NCI-H1092 (cell line): ENCODE data around the gene MAP1LC3B.

Experiments
- DNase-seq: peaks from one replicate; lab custom pipeline; 2025; lab: John Stamatoyannopoulos, UW

Gene MAP1LC3B

GRCh38 chr16:87432330-87432915 lies 40.3 kb downstream of the MAP1LC3B start:
- DNase-seq = no peak

DNA sequence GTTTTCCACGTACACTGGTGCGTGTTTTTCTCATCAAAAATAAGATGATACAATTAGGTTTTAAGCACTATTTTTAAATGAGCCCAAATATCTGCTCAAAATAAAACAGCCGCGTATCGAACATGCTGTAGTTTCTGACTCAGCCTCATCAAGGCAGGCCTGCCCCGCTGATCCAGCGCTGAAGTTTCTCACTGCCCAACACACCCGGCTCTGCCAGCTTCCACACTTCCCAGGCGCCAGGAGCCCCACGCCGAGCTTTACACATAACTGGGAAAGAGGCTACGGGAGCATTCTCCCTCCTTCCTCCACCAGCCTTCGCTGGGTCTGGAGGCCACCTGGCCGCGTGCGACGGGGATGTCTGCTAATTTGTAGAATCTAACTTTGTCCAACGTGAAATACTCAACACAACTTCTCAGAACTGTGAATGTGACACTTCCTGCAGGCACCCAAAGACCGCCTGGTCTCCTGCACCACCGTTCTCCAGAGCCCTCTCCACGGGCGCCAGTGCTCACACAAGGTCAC lies 42.1 kb downstream of the MAP1LC3B start:
- no peak for DNase-seq

DNA sequence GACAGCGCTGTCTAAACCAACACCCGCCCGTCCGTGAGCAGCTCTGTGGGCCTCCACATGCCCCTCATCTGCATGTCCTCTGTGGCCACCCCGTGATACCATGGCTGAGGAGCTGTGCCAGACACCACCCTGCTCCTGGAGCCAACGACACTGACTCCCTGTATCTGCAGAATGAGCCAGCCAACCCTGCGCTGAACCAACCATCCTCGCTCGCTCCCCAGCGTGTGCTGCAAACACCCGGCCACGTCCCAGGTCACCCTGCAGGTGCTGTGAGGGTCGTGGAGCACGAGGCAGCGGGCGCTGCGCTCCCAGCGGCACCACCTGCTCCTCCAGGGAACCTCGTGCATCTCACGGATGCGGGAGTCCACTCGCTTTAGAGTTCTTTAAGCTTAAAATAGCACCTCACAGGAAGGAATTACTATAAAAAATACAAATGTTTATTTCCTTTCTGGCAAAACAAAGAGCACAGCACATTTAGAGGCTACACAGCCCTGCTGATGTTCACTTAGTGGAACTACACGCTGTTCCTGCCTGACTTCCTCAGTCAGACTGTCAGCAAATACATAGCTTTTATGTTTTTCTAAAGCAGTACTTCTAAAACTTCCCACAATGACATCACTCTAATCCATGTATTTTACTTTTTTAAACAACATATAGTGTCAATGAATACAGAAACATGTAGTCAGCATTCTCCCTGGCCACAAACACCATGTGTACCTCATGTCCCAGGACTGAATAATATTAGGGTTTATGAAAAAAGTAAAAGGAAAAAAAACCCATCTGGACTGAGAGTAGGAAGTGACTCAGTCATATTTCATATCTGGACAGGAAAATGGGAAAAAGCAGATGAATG lies 43.5 kb downstream of the MAP1LC3B start:
- no peak for DNase-seq

DNA sequence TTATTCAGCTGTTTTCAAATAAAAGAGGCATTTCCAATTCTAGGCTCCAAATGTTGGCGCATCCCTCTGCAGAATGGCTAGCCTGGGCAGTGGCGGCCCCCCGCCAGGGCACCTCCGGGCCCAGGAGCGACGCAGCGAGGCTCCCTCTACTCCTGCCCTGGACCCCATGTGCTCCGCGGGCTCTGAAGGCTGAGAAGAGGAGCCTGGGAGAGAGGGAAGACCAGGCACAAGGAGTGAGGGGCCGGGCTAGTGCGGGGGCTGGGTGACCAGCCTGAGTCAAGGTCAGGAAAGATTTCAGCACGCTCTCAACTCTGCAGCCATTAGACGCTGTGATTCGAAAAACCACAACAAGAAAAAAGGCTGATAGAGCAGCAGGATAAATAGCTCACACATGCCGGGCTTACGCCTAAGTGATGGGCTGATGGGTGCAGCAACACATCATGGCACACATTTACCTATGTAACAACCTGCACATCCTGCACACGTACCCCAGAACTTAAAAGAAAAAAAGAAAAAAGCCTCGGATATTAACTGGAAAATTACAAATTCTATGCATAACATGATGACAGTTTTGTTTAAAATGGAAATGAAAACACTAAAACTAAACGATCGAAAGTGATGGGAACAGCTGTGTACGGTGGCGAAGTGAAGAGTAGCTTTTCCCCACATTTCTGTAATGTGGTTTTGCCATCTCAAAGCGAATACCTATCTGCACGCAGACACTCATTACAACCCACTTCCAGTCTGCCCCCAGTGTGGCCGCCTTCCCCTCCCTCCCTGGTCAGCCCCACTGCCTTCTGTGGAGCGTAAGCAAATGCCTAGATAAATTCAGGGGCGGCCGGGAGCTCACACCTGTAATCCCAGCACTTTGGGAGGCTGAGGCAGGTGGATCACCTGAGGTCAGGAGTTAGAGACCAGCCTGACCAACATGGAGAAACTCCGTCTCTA lies 44.4 kb downstream of the MAP1LC3B start:
- no peak for DNase-seq

DNA sequence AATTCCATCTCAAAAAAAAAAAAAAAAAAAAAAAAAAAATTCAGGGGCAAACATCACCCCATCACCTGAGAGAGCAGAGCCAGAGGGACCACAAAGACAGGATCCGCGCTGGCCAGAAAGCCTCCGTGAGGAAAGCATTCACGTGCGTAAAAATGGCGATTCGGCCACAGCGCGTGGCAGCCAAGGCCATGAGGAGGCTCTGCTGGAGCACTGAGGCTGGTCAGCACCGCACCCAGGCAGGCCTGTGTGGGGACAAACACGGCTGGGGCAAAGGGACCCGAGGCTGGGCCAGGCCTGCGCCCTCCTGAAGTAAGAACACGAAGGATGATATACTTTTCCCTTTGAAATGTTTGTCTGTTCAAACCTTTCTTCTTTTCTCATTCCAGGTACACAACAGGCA lies 45.2 kb downstream of the MAP1LC3B start:
- no peak for DNase-seq

DNA sequence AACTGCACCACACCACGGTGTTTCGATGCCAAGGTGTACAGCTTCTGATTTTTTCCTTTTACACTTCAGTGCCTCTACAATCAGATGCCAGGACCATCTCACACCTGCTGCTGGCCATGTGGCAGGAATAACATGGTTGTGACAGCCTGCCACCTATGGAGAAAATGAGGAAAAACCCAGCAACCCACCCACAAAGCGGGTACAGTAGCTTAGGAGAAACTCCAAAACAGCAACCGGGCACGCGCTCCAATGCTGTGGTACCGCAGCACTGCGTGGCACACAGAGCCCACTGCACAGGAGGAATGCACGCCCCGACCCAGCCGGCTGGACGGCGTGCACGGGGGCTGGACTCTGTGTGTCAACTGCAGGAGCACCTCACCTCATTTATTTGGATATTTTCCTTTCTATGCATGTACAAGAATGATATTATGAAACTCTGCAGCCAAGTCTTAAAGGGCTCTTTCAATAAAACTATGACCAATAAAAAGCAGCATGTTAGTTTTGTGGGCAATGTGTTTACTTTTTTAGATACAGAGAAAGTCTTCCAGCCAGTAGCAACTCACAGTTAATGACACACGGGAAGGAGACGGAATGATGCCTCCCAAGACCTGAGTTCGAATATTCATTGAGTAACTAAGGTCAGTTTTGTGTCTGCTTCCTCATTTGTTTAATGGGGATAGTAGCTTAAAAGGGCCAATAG lies 45.9 kb downstream of the MAP1LC3B start:
- DNase-seq = no peak

GRCh38 chr16:87438611-87438985 lies 46.5 kb downstream of the MAP1LC3B start:
- DNase-seq = no peak

- no peak for DNase-seq
Observed at GRCh38 chr16:87439926-87440325, 47.8 kb downstream of the MAP1LC3B start.

DNA sequence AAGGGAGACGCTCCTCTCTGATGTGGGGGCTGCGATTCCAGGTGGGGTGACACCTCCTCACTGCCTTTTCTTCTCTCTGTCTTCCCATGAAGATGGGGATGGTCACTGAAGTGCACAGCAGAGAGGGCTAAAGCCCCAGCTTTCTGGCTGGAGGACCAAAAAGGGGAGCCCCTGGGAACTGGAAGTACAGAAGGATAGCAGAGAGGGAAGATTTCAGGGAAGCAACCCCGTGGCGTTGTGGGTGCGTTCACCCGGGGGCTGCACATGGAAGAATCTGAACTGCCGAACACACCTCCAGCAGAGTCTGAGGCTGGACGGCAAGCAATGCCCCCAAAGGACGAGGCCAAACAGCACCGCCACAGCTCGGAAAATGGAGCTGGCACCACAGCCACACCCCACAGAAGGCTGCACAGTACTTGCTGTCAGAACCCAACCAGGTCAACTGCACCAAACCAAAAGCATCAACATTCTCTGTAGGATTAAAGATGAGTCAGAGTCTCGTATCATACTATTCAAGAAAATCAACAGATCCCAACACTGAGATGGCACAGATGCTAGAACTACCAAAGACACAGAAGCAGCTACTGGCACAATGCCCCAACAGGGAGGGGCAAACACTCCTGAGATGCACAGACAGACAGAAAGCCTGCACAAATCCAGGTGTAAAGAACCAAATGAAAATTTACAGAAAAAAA lies 49.9 kb downstream of the MAP1LC3B start:
- DNase-seq = no peak

GRCh38 chr16:87442581-87442966 lies 50.4 kb downstream of the MAP1LC3B start:
- no peak for DNase-seq

DNA sequence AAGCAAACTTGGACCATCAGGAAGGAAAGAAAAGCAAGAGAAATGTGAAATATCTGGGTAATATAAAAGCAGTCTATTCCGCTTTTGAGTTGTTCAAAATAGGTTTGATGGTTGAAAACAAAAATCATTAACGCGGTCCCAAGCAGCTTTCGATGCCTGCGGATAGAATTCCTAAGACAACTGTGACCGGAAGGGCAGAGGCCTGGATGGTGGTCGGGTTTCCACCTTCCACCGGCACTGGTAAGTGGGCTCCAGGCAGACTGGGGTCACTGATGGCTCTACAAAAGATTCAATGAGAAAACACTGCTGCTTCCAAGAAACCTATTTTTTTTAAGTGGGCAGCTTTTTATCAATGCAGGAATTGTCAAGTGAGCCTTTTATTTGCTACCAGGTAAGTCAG lies 50.9 kb downstream of the MAP1LC3B start:
- DNase-seq = no peak

DNA sequence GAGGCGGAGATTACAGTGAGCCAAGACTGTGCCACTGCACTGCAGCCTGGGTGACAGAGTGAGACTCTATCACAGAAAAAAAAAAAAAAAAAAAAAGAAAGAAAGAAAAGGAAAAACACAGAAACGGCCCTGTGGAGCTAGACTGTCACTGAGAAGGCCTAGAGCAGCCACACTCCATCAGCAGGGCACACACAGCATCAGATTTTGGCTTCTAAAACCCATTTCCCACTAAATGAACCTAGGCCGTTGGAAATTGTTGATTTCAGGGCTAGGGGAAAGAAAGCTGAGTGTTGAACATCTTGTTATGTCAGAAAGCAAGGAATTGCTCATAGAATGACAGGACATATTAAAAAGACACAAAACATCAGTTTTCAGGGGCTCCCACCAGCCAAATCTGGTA lies 51.8 kb downstream of the MAP1LC3B start:
- DNase-seq = no peak

- DNase-seq = no peak
Observed at GRCh38 chr16:87445486-87445885, 53.4 kb downstream of the MAP1LC3B start.

GRCh38 chr16:87446479-87446878 lies 54.3 kb downstream of the MAP1LC3B start:
- DNase-seq = no peak

DNA sequence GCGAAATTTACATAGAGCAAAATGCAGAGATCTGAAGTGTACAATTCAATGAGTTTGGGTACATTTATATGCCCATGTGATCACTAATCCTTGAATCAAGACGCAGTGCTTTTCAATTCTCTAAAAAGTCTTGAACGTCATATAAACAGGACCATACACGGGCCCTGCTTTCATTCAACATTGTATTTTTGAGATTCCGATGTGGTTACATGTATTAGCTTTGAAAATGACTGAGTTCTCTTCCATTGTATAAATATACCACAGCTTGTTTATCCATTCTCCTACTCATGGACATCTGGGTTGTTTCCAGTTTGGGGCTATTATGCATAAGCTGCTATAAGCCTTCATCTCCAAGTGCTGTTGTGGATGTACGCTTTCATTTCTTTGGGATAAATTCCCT lies 55.2 kb downstream of the MAP1LC3B start:
- no peak for DNase-seq

DNA sequence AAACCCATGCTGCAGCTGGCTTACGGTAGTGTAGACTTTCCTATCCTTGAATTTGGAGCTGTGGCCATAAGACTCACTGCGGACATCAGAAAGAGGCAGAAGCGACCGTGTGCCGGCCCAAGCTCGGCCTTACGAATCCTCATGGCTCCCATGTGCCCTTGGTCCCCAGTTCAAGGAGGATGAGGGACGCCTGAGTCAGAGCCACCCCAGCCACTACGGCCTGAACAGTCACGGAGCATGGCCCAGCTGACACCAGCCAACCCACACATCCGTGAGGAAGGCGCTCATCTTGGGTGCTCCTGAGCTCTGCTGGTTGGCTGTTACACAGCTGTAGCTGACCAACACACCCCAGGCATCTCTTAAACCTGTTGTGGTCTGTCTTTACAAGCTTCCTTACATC lies 56.7 kb downstream of the MAP1LC3B start:
- DNase-seq = no peak

GRCh38 chr16:87451563-87452210 lies 59.6 kb downstream of the MAP1LC3B start:
- no peak for DNase-seq

DNA sequence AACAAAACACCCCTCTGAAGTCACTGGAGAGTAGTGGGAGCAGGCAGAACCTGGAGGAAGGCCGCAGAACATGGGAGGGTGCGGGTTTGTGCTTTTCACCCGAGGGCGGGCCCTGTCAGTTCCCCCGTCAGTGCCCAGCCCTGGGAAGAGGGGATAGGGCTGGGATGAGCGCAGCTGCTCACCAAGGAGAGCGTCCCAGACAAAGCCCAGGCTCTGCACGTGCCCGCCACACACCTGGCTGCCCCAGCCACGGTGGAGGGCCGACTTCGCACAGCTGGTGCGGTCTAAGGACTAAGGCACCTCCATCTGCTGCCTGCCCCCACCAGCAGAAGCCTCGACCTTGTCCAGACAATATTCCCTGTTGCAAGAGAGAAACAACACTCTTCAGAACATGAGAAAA lies 61.2 kb downstream of the MAP1LC3B start:
- no peak for DNase-seq
